Fibroblast of villous mesenchyme (primary cell): Measurements from ENCODE around the gene SLC1A5. TPM values are rescaled to one million over a fixed set of nuclear protein-coding genes. Genes with fewer than 3 reads are reported as not detected.

Experiments used
- DNase-seq: peaks from one replicate; pipeline ENCODE4 v3.0.0-alpha.2; 2010; ENCODE audit warnings: low read depth
- H3K4me3 ChIP-seq: 2 replicates; pipeline ENCODE4 v1.5.1; 2011; ENCODE audit warnings: low read depth, mild to moderate bottlenecking, low read length
- total RNA-seq: library from RNA; depleted of rRNA; stranded (reverse); fragments of >200 nt; gene quantifications from 2 replicates; pipeline ENCODE4 v1.2.3, GENCODE V29; 2012
- TF ChIP-seq, protein P1 (sequence below): IDR thresholded peaks from 2 replicates; pipeline ENCODE4 v1.5.1; 2012; ENCODE audit warnings: low read depth, mild to moderate bottlenecking, low read length; ENCODE audit not compliant: insufficient read depth

Gene SLC1A5
- total RNA-seq, 1 donor = 196 TPM

DNA sequence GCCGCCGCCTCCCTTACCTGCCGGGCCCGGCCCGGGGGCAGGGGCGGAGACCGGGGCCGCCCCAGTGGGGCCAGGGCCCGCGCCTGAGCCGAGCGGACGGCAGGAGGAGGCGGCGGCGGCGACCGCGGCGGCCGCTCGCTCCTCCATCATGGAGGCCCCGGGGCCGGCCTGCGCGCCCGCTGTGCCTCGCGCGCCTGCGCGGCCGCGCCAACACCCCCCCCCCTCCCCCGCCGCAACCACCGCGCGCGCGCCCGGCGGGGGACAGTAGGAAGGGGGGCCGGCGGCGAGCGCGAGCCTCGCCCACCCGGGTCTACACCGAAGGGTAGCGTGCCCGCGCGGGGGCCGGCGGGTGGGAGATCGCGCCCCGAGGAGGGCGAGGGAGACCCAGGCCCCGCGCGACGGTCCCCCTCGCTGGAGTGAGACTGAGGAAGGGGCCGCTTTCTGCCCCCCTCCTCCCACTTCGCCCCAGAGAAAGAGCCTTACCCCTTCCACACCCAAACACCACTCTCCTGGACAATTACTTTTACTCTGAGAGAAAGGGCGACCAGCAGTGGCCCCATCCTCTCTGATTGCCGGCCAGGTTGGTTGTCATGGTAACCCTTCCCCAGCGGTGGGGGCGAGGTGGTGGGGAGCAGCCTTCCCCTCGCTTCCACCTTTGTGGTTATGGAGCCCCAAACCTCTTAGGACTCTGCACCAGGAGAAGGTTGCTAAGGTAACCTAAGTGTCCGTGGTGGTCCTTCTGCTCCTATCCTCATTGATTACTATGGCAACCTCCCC lies 41.9 kb downstream of the SLC1A5 start, which contains the start of gene STRN4:
STRN4 (minus strand) TSS at position 170 of the 777 bp plus-strand sequence; CDS start at position 150, 20 bp downstream.
- peak; percentile 36 for DNase-seq
- TF ChIP-seq, protein P1, sequence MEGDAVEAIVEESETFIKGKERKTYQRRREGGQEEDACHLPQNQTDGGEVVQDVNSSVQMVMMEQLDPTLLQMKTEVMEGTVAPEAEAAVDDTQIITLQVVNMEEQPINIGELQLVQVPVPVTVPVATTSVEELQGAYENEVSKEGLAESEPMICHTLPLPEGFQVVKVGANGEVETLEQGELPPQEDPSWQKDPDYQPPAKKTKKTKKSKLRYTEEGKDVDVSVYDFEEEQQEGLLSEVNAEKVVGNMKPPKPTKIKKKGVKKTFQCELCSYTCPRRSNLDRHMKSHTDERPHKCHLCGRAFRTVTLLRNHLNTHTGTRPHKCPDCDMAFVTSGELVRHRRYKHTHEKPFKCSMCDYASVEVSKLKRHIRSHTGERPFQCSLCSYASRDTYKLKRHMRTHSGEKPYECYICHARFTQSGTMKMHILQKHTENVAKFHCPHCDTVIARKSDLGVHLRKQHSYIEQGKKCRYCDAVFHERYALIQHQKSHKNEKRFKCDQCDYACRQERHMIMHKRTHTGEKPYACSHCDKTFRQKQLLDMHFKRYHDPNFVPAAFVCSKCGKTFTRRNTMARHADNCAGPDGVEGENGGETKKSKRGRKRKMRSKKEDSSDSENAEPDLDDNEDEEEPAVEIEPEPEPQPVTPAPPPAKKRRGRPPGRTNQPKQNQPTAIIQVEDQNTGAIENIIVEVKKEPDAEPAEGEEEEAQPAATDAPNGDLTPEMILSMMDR = no peak
- H3K4me3 ChIP-seq = peak within 1 kb of the TSS; percentile 86

DNA sequence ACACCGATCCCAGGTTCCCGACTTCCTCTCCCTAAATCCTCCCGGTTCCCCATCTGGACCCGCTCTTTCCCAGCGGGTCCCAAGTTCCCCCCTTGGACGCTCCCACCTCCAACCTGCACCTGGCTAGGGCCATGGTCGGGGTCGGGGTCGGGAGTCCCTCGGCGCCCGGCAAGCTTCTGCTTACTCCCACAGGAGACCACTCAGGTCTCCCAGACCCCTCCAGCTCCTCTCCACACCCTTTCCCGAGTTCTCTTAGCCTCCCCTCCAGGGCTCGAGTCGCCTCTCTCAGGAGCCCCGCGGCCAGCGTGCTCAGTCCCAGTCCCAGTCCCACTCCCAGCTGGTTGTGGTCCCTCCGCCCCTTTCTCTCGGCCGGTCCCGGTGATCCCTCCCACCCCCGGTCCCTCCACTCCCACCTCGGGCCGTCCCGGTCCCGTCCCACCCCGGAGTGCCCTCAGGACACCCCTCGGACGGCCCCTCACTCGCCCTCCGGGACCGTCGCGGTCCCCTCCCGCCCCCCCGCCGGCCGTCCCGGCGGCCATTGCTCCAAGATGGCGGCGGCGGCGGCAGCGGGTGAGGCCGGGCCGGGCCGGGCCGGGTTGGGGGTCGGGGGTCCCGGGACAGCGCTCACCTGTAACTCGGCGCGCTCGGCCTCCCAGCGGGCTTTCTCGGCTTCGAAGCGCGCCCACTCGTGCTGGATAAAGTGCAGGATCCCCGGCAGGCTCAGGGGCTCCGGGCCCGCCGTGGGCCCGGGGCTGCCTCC lies 42.7 kb downstream of the SLC1A5 start, which contains the start of gene FKRP:
FKRP (plus strand) TSS at position 537 of the 760 bp plus-strand sequence. CDS start 9,394 bp downstream, outside the sequence.
- H3K4me3 ChIP-seq = peak within 1 kb of the TSS; percentile 86
- TF ChIP-seq, protein P1 = no peak
- DNase-seq = no peak

DNA sequence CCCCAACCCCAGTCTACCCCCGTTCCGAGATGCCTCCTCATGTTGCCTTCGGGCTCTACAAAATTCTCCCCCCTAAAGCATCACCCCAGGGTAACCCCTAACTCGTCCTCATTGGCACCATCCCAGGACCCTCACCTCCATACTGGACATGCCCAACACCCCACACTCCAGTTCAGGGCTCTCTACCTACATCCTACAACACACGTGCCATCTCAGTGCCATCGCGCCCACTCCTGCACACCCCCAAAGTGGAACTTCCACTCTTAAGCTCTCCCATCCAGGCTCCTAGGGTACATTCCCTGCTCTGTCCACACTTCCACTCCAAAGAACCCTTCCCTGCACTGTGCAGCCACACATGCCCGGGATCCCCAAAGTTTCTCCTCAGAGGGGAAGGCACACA lies 43.4 kb downstream of the SLC1A5 start:
- peak overlapping the region; percentile 86 for H3K4me3 ChIP-seq
- DNase-seq = no peak
- TF ChIP-seq, protein P1 = no peak

DNA sequence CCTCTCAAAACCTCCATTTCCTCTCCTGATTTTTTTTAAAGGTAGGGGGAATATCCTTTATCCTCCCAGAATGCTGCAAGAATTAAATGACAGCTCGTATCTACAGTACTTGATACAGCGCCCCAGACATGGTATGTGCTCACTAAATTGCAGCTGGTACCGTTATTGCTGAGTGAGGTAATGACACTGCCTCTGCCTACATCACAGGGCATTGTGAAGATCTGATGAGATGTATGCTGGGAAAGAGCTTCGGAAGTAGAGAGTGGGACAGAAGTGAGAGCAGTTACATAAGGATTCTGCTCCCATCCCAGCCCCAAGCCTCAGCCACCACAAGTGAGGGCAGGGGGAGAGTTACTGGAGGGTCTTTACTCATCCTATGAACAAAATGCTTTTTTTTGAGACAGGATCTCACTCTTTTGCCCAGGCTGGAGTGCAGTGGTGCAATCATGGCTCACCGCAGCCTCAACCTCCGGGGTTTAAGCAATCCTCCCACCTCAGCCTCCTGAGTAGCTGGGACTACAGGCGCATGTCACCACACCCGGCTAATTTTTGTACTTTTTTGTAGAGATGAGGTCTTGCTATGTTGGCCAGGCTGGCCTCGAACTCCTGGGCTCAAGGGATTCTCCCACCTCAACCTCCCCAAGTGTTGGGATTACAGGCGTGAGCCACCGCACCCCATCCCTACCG lies 44.2 kb downstream of the SLC1A5 start:
- TF ChIP-seq, protein P1 = no peak
- DNase-seq = no peak
- H3K4me3 ChIP-seq = peak overlapping the region; percentile 86

DNA sequence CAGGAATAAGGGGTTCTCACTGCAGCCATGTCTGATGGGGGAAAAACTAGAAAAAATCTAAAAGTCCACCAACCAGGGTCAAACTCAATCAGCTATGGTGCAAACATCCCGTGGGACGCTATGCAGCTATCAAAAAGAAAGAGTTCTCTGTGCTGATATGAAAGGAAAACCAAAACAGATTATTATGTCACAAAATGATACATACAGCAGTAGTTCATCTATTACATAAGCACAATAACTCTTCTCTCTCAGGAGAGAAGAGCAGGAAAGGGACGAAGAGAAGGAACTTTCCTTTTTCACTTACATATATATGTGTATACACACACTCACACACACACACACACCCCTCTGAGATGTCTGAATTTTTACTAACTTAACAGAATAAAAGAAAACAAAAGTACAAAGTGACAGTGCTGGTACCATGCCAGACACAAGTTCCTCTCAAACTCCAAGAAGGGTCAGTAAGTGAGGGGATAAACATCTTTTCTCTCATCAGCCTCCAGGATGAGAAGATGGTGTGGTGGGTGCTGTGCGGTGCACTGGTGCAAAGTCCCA lies 45.4 kb downstream of the SLC1A5 start:
- H3K4me3 ChIP-seq = no peak overlapping the region
- TF ChIP-seq, protein P1 = no peak
- DNase-seq = no peak

DNA sequence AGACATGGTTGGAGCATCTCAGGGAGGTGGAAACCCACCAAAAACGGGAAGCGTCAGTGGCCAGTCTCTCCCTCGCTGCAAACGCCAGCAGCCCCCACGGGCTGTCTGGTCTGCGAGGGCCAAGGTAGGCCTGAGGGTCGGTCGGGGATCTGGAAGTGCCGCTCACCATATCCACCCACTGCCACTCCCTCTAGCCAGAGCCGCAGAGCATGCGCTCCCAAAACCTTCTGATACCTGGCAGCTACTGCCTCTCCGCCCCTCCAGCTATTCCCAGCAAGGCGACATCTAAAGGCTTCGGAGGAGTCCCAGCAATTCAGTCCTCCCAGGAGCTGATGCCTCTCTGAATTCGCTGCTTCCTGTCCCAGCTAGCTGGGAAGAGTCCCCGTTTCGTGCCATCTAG lies 46.9 kb downstream of the SLC1A5 start:
- DNase-seq = no peak
- H3K4me3 ChIP-seq = no peak overlapping the region
- TF ChIP-seq, protein P1 = no peak
